Measurements from ENCODE around the gene ZNF346.

DNA sequence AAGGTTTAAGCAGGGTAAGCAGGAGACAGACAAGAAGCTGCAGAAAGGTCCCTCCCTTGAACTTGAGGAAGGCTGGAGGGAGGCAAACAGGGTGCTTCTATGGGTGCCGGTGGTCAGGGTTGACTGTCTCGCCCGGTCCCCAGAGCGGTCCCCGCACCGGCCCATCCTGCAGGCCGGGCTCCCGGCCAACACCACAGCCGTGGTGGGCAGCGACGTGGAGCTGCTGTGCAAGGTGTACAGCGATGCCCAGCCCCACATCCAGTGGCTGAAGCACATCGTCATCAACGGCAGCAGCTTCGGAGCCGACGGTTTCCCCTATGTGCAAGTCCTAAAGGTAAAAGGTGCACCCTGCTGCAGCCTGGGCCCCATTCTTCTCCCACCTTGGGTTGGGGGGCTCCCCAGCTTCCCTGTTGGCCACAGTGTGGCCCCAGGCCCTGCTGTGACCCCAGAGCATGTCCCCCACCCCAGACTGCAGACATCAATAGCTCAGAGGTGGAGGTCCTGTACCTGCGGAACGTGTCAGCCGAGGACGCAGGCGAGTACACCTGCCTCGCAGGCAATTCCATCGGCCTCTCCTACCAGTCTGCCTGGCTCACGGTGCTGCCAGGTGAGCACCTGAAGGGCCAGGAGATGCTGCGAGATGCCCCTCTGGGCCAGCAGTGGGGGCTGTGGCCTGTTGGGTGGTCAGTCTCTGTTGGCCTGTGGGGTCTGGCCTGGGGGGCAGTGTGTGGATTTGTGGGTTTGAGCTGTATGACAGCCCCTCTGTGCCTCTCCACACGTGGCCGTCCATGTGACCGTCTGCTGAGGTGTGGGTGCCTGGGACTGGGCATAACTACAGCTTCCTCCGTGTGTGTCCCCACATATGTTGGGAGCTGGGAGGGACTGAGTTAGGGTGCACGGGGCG, 69.9 kb downstream of the ZNF346 start:
- TF ChIP-seq POLR2A (IDR thresholded peaks at IDR 0.05) (no peak), POLR2AphosphoS5 (IDR thresholded peaks at IDR 0.05) (no peak)

All from breast epithelium (tissue), 3 donors.